Small intestine (tissue), 7 donors: ENCODE measurements around the gene RAD51B. TPM values are rescaled to one million over a fixed set of nuclear protein-coding genes. Genes with fewer than 3 reads are reported as not detected.

ENCODE experiments used
- DNase-seq, 2 donors: peaks; one replicate each; pipeline versions ENCODE4 v3.0.0 to v3.0.0-alpha.2; 2013
- FAIRE-seq: peaks from 2 replicates; lab custom pipeline; 2012; peaks lifted over from hg19 to GRCh38; lab: Jason Lieb, UNC
- H3K27ac ChIP-seq, 3 donors: one replicate each; pipeline ENCODE4 v1.5.1; 2013; ENCODE audit warnings: low read length in 2 of 3, mild to moderate bottlenecking in 2 of 3, control low read depth in 1 of 3, inconsistent platforms in 1 of 3, low read depth in 1 of 3, moderate library complexity in 1 of 3
- H3K27me3 ChIP-seq, 3 donors: one replicate each; pipeline ENCODE4 v1.6.1; 2013; ENCODE audit warnings: low read length in 3 of 3, inconsistent platforms in 1 of 3; ENCODE audit not compliant: control insufficient read depth in 3 of 3, insufficient read depth in 3 of 3
- H3K36me3 ChIP-seq, 3 donors: one replicate each; pipeline ENCODE4 v1.6.1; 2013; ENCODE audit warnings: low read length in 3 of 3, inconsistent platforms in 1 of 3, low read depth in 1 of 3, mild to moderate bottlenecking in 1 of 3, moderate library complexity in 1 of 3; ENCODE audit not compliant: control insufficient read depth in 3 of 3, insufficient read depth in 2 of 3
- H3K4me1 ChIP-seq, 3 donors: one replicate each; pipeline ENCODE4 v1.6.1; 2013; ENCODE audit warnings: low read length in 2 of 3, inconsistent platforms in 1 of 3, low read depth in 1 of 3, mild to moderate bottlenecking in 1 of 3, moderate library complexity in 1 of 3; ENCODE audit not compliant: control insufficient read depth in 3 of 3, insufficient read depth in 2 of 3
- H3K4me3 ChIP-seq, 3 donors: one replicate each; pipeline ENCODE4 v1.5.1; 2013; ENCODE audit warnings: low read length in 3 of 3, control low read depth in 1 of 3, inconsistent platforms in 1 of 3, low read depth in 1 of 3, mild to moderate bottlenecking in 1 of 3, moderate library complexity in 1 of 3
- H3K9me3 ChIP-seq, 2 donors: one replicate each; pipeline ENCODE4 v1.6.1; 2013; ENCODE audit warnings: low read depth in 1 of 2, low read length in 1 of 2; ENCODE audit not compliant: control insufficient read depth in 2 of 2, insufficient read depth in 1 of 2
- WGBS, 3 donors: extraction: QIAGEN DNeasy Blood & Tissue Kit; methylation state at CpG; one replicate each; pipeline ENCODE4 v1.1.7; 2013; 5-methylcytosine and 5-hydroxymethylcytosine counted together
- polyA plus RNA-seq, 4 donors: library from polyadenylated mRNA; stranded (reverse) in 3 of 4; unstranded in 1 of 4; fragments of 200-250 nt in 3 of 4; fragments of 120-200 nt in 1 of 4; gene quantifications; one replicate each; pipeline versions ENCODE4 v1.2.1 to v1.2.3, GENCODE V29; 2013
- donor health status: healthy with polysubstance abuse.
- donor health status: control.
- donor health status: control.
- donor health status: Bipolar disorder and iron deficiency.
- donor health status: healthy.

RAD51B gene
- polyA plus RNA-seq, 4 donors: 1.1 to 9.0 (median 4.1) TPM

DNA sequence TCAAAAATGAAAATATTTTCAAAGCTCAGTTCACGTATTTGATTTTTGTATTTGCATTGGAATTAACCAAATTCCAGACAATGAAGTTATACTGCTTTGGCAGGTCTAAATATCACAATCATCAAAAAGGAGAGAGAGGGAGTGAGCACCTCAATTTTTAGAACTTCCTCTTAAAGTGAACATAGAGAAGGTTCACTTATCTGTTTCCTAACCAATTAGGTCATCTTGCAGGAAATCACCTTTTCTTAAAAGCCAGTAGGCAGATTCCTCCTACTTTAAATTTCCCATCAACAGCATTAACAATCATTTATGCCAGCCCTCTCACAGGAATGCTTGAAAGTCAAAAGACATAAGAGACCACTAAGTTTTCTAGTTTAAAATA lies 584.6 kb downstream of the RAD51B start:
- DNase-seq (no peak), FAIRE-seq (no peak)
- Histone ChIP-seq H3K9me3 (no peaks in the 10 kb centered on the region), H3K27me3 (no peaks in the 10 kb centered on the region), H3K4me3 (no peak overlapping the region), H3K4me1 (peaks cover 0 to 13% (median 12%) of the 10 kb centered on the region in 3 donors), H3K36me3 (no peaks in the 10 kb centered on the region), H3K27ac (no peak overlapping the region)
- WGBS, 3 donors: 81 to 92% (median 90%) methylated on average over 1 of the region's 1 CpG

DNA sequence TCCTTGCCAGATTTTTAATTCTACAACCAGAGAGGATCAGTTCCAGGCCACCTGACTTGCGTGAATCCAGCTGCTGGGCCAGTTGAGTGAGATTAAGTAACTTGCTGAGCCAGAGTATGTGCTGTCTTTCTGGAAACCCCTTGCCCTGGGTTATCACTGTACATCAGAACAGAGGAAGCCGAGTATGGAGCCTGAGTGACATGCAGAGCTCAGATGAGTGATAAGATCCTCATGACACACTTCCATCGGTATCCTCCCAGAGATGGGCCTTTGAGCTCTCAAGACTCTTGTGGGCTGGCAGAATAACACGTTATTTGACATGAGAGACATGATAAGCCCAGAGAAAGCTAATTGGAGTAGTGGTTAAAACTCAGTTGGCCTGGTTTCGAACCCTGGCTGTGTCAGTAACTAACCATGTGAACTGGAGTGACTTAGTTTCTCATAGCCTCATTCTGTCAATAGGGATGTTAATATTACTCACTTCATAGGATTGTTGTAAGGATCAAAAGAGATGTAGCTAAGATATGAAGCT lies 585.1 kb downstream of the RAD51B start:
- H3K4me1 ChIP-seq: peaks cover 0 to 13% (median 12%) of the 10 kb centered on the region in 3 donors

DNA sequence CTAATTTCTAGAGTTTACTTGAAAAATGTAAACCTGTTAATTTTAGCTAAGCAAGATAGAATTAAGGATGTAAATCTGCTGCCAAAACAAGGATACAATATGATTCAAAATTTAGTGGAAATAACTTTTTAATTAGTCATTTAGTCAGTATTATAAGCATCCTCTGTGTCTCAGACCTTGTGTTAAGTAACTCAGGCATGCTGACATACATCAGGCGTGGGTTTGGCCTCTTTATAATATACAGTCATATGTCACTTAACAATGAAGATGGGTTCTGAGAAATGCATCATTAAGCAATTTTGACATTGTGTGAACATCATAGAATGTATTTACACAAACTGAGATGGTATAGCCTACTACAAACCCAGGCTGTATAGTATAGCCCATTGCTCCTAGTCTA lies 586.4 kb downstream of the RAD51B start:
- Histone ChIP-seq H3K4me3 (no peak overlapping the region), H3K4me1 (peaks cover 0 to 9% (median 9%) of the 10 kb centered on the region in 3 donors), H3K27ac (no peak overlapping the region), H3K9me3 (no peaks in the 10 kb centered on the region), H3K27me3 (no peaks in the 10 kb centered on the region), H3K36me3 (no peaks in the 10 kb centered on the region)
- DNase-seq (no peak), FAIRE-seq (no peak)
- 91 to 98% (median 96%) methylated on average over 1 of the region's 1 CpG for WGBS, 3 donors

More for the DNA sequence above, 585.1 kb downstream of the RAD51B start:
- FAIRE-seq: no peak
- H3K9me3 ChIP-seq: no peaks in the 10 kb centered on the region
- H3K4me3 ChIP-seq: no peak overlapping the region
- no peaks in the 10 kb centered on the region for H3K27me3 ChIP-seq
- H3K36me3 ChIP-seq: no peaks in the 10 kb centered on the region
- 62 to 84% (median 72%) methylated on average over 5 of the region's 5 CpGs for WGBS, 3 donors
- peak overlapping the region in 1 of 3 donors; percentile 22 for H3K27ac ChIP-seq
- DNase-seq: no peak

DNA sequence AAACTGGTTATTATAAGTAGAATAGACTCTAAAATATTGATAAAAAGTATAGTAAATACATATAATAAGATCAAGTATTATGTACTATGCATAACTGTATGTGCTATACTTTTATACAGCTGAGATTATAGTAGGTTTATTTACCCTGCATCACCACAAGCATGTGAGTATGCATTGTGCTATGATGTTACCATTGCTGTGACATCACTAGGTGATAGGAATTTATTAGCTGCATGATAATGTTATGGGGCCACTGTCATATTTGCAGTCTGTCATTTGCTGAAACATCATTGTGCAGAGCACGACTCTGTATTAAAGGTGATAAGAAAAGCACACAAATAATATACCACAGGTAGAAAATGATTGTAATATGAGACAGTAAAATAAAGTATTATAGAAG lies 587.7 kb downstream of the RAD51B start:
- H3K27me3 ChIP-seq: no peaks in the 10 kb centered on the region
- H3K36me3 ChIP-seq: no peaks in the 10 kb centered on the region
- FAIRE-seq (no peak), DNase-seq (peak; percentile 48 to 78)
- peak overlapping the region in 1 of 3 donors; percentile 69 for H3K27ac ChIP-seq
- peaks cover 0 to 9% (median 9%) of the 10 kb centered on the region in 3 donors for H3K4me1 ChIP-seq
- WGBS, 3 donors: 23 to 67% (median 35%) methylated on average over 1 of the region's 1 CpG
- no peak overlapping the region for H3K4me3 ChIP-seq
- no peaks in the 10 kb centered on the region for H3K9me3 ChIP-seq

DNA sequence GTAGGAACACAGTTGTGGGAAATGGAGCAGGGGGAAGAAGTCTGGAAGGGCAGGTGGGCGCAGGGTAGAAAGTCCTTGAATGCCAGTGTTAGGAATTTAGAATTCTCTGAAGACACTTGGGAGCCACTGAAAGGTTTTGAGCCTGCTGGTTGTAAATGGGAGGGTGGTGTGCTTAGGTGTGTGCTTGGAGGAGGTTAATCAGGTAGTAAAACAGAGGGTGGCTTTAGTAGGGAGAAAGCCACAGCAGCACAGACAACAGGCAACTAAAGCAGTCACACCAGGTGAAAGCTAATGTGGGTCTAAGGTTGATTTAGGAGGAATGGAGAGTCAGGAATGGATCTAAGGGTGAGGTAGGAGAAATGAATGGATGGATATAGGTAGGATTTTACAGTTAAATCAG lies 588.2 kb downstream of the RAD51B start:
- H3K27ac ChIP-seq: peak overlapping the region in 1 of 3 donors; percentile 69
- H3K36me3 ChIP-seq: no peaks in the 10 kb centered on the region
- DNase-seq: peak in 1 of 2 donors; percentile 30
- H3K4me1 ChIP-seq: peaks cover 0 to 9% (median 9%) of the 10 kb centered on the region in 3 donors
- H3K9me3 ChIP-seq: no peaks in the 10 kb centered on the region
- no peak for FAIRE-seq
- WGBS, 3 donors: 73 to 94% (median 86%) methylated on average over 1 of the region's 1 CpG
- H3K27me3 ChIP-seq: no peaks in the 10 kb centered on the region
- H3K4me3 ChIP-seq: no peak overlapping the region

DNA sequence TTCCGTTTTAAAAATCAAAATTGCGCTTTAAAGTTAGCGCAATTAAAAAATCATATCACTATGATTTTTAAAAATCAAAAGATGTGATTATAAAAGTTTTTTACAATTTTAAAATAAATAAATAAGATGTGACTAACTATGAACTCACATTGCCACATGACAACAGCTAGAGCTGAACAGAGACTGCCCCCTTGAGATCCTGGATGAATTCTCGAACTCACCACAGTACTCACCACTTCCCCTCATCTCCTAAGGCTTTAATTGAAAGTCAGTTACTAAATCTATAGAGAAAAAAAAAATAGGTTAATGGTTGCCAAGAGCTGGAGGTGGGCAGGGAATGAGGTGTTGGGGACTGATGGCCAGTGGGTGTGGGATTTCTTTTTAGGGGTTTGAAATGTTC lies 589.1 kb downstream of the RAD51B start:
- no peaks in the 10 kb centered on the region for H3K27me3 ChIP-seq
- H3K9me3 ChIP-seq: no peaks in the 10 kb centered on the region
- H3K36me3 ChIP-seq: no peaks in the 10 kb centered on the region
- WGBS, 3 donors: 87 to 94% (median 90%) methylated on average over 4 of the region's 4 CpGs
- peak in 1 of 2 donors; percentile 35 for DNase-seq
- H3K4me3 ChIP-seq: no peak overlapping the region
- H3K4me1 ChIP-seq: peaks cover 0 to 13% (median 7%) of the 10 kb centered on the region in 3 donors
- H3K27ac ChIP-seq: no peak overlapping the region
- no peak for FAIRE-seq

DNA sequence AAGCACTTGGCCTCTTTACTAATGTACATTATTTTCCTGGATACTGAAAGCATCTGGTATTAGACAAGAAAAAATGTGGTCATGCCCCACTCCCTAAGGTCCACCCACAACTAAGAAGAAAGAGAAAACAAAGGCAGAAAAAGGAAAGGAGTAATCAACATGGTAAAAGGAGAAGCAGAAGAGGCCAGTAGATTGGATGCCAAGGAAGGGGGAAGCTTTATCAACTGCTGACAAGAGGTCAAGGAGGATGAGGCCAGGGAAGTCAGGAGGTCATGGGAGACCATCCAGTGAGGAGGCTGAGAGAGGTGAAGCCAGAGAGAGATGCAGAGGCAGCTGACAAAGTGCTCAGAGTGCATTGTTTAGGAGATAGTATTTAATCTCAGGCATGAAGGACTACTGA lies 589.8 kb downstream of the RAD51B start:
- DNase-seq: no peak
- no peaks in the 10 kb centered on the region for H3K36me3 ChIP-seq
- H3K4me1 ChIP-seq: peaks cover 0 to 20% (median 10%) of the 10 kb centered on the region in 3 donors
- H3K27ac ChIP-seq: no peak overlapping the region
- no peaks in the 10 kb centered on the region for H3K9me3 ChIP-seq
- no peaks in the 10 kb centered on the region for H3K27me3 ChIP-seq
- no peak overlapping the region for H3K4me3 ChIP-seq
- FAIRE-seq: no peak

DNA sequence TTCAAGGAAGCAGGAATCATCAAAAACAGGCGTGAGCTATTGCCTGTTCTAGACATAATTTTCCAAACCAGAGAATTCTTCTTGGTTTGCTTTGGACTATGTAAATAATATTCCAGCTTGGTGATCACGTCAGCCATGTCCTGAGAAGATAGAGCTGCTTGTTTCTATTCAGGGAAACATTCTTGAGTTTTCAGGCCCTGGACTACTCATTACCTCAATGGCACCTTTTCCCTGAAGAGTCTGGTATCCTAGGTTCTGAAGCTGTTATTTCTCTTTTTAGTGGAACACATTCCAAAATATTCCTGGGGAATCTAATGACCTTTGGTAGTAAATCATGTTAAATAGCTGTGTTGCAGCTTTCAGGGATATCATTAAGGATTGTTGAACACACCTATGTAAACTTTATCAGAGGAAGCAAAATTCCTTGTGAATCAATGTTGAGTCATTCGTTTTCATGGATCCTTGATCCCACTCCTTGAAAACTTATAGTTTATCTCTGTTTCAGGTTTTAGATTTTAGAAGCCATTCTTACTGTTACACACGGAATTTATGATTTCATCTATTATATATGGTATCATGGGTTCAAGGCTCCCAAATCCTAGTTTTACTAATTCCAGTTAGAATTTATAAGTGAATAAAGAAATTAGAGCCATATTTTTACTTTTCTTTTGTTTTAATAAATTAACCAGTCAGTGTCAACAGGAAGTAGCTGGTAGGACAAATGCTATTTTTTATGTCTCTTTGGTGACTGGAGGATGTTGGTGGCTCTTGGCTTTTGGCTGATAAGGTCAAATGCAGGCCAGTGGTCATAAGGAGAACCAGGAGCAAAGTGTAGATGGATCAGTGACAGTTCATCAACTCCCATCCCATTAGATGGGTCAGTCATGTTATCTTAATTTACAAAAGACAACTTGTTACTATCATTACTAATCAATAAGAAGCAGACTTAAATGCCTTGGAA lies 593.2 kb downstream of the RAD51B start:
- no peaks in the 10 kb centered on the region for H3K36me3 ChIP-seq
- no peaks in the 10 kb centered on the region for H3K27me3 ChIP-seq
- H3K4me3 ChIP-seq: no peak overlapping the region
- peak overlapping the region in 1 of 3 donors; percentile 42 for H3K27ac ChIP-seq
- WGBS, 3 donors: 49 to 80% (median 72%) methylated on average over 4 of the region's 4 CpGs
- H3K9me3 ChIP-seq: no peaks in the 10 kb centered on the region
- peaks cover 0 to 23% (median 5%) of the 10 kb centered on the region in 3 donors for H3K4me1 ChIP-seq
- DNase-seq (peak; percentile 41 to 60), FAIRE-seq (no peak)
